Osteocyte (in vitro differentiated cells): Measurements from ENCODE around the gene PLXNC1. TPM values are rescaled to one million over a fixed set of nuclear protein-coding genes. Genes with fewer than 3 reads are reported as not detected.

Experiments
- DNase-seq: peaks from one replicate; pipeline ENCODE4 v3.0.0; 2021; ENCODE audit warnings: mixed read lengths; ENCODE audit not compliant: unreplicated experiment; ENCODE audit errors: extremely low spot score
- H3K27ac Mint-ChIP-seq: one replicate; pipeline ENCODE4 v1.8.0; 2021; ENCODE audit warnings: mild to moderate bottlenecking, mixed read lengths; ENCODE audit not compliant: unreplicated experiment
- H3K27me3 Mint-ChIP-seq: one replicate; pipeline ENCODE4 v1.8.0; 2021; ENCODE audit warnings: mixed read lengths; ENCODE audit not compliant: unreplicated experiment
- H3K36me3 Mint-ChIP-seq: one replicate; pipeline ENCODE4 v1.8.0; 2021; ENCODE audit warnings: mixed read lengths; ENCODE audit not compliant: unreplicated experiment
- H3K4me1 Mint-ChIP-seq: one replicate; pipeline ENCODE4 v1.8.0; 2021; ENCODE audit warnings: mixed read lengths; ENCODE audit not compliant: unreplicated experiment
- H3K4me3 Mint-ChIP-seq: one replicate; pipeline ENCODE4 v1.8.0; 2021; ENCODE audit warnings: mild to moderate bottlenecking, moderate library complexity, mixed read lengths; ENCODE audit not compliant: unreplicated experiment
- H3K9me3 Mint-ChIP-seq: one replicate; pipeline ENCODE4 v1.8.0; 2021; ENCODE audit warnings: mixed read lengths; ENCODE audit not compliant: unreplicated experiment
- total RNA-seq: library from RNA; stranded (reverse); gene quantifications from 2 replicates; pipeline ENCODE4 v1.2.1, GENCODE V29; 2021
- TF ChIP-seq, protein P1 (sequence below): fragments of 200-600 bp; sonication (generic); IDR thresholded peaks from 2 replicates; pipeline ENCODE4 v1.5.0; 2021; ENCODE audit warnings: antibody characterized with exemption, mild to moderate bottlenecking, moderate library complexity

PLXNC1 gene
- total RNA-seq, 1 donor from 2014 or later = 0.32 TPM

GRCh38 chr12:94152292-94153078 is 4.1 kb downstream of the PLXNC1 start:
- H3K4me3 Mint-ChIP-seq = no peak overlapping the region
- H3K9me3 Mint-ChIP-seq = no peaks in the 10 kb centered on the region
- no peak for DNase-seq
- no peaks in the 10 kb centered on the region for H3K36me3 Mint-ChIP-seq
- H3K27me3 Mint-ChIP-seq = peaks cover 76% of the 10 kb centered on the region
- peaks cover 14% of the 10 kb centered on the region for H3K4me1 Mint-ChIP-seq
- H3K27ac Mint-ChIP-seq = no peak overlapping the region
- TF ChIP-seq, protein P1, sequence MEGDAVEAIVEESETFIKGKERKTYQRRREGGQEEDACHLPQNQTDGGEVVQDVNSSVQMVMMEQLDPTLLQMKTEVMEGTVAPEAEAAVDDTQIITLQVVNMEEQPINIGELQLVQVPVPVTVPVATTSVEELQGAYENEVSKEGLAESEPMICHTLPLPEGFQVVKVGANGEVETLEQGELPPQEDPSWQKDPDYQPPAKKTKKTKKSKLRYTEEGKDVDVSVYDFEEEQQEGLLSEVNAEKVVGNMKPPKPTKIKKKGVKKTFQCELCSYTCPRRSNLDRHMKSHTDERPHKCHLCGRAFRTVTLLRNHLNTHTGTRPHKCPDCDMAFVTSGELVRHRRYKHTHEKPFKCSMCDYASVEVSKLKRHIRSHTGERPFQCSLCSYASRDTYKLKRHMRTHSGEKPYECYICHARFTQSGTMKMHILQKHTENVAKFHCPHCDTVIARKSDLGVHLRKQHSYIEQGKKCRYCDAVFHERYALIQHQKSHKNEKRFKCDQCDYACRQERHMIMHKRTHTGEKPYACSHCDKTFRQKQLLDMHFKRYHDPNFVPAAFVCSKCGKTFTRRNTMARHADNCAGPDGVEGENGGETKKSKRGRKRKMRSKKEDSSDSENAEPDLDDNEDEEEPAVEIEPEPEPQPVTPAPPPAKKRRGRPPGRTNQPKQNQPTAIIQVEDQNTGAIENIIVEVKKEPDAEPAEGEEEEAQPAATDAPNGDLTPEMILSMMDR = no peak

- peaks cover 58% of the 10 kb centered on the region for H3K27me3 Mint-ChIP-seq
These were observed 8.8 kb downstream of the PLXNC1 start for GRCh38 chr12:94157181-94157580.

GRCh38 chr12:94157981-94158411 is 9.6 kb downstream of the PLXNC1 start:
- H3K4me1 Mint-ChIP-seq = no peaks in the 10 kb centered on the region
- H3K9me3 Mint-ChIP-seq = no peaks in the 10 kb centered on the region
- H3K4me3 Mint-ChIP-seq = no peak overlapping the region
- H3K27ac Mint-ChIP-seq = no peak overlapping the region
- TF ChIP-seq, protein P1 = no peak
- no peak for DNase-seq
- H3K36me3 Mint-ChIP-seq = no peaks in the 10 kb centered on the region
- H3K27me3 Mint-ChIP-seq = peaks cover 49% of the 10 kb centered on the region

More at GRCh38 chr12:94157181-94157580, 8.8 kb downstream of the PLXNC1 start:
- DNase-seq = no peak
- H3K27ac Mint-ChIP-seq = no peak overlapping the region
- H3K4me1 Mint-ChIP-seq = no peaks in the 10 kb centered on the region
- TF ChIP-seq, protein P1 = no peak
- no peaks in the 10 kb centered on the region for H3K9me3 Mint-ChIP-seq
- H3K36me3 Mint-ChIP-seq = no peaks in the 10 kb centered on the region
- no peak overlapping the region for H3K4me3 Mint-ChIP-seq

DNA sequence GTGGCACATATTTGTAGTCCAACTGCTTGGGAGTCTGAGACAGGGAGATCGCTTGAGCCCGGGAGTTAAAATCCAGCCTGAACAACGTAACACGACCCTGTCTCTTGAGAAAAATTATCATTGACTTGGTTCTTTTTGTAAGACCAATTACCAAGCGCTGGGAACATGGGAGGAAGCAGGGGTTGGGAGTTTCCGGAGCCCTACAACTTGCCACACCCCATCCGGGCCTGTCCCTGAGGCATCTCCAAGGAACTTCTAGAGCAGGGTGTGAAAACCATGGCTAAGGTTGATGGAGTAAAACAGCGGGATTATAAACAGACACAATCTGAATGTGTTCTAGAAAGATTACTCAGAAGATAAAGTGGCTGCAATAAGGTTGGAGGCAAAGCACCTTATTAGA is 10.3 kb downstream of the PLXNC1 start:
- Mint-ChIP-seq H3K27me3 (peaks cover 45% of the 10 kb centered on the region), H3K9me3 (no peaks in the 10 kb centered on the region), H3K36me3 (peaks cover under 1% of the 10 kb centered on the region), H3K4me1 (no peaks in the 10 kb centered on the region), H3K27ac (no peak overlapping the region), H3K4me3 (no peak overlapping the region)
- TF ChIP-seq, protein P1 = no peak
- no peak for DNase-seq

DNA sequence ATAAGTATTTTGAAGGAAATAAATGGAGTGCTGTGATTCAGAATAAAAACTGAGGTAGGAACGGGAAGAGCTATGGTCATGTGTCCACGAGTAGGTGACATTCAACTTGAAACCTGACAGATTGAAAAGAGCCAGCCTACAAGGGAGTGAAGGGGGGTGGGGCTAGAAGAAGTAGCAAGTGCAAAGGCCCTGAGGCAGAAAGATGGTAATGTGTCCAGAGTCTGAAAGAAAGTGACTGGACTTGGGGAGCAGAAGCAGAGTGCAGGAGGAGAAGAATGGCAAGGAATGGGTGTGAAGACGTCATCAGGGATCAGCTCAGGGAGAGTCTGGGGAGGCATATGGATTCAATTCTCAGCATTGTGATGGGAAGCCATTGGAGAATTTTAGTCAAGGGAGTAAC is 13.7 kb downstream of the PLXNC1 start:
- H3K36me3 Mint-ChIP-seq = peaks cover 2% of the 10 kb centered on the region
- no peak overlapping the region for H3K4me3 Mint-ChIP-seq
- H3K27me3 Mint-ChIP-seq = peaks cover 35% of the 10 kb centered on the region
- DNase-seq = no peak
- H3K27ac Mint-ChIP-seq = no peak overlapping the region
- H3K9me3 Mint-ChIP-seq = no peaks in the 10 kb centered on the region
- TF ChIP-seq, protein P1 = no peak
- no peaks in the 10 kb centered on the region for H3K4me1 Mint-ChIP-seq
